ENCODE data around the gene IFITM10. TPM values are rescaled to one million over a fixed set of nuclear protein-coding genes. Genes with fewer than 3 reads are reported as not detected.

IFITM10 gene
- total RNA-seq, 1 donor from 2014 or later: 3.4 TPM

GRCh38 chr11:1748636-1749394 lies 1.6 kb downstream of the IFITM10 start:
- TF ChIP-seq, protein P1, sequence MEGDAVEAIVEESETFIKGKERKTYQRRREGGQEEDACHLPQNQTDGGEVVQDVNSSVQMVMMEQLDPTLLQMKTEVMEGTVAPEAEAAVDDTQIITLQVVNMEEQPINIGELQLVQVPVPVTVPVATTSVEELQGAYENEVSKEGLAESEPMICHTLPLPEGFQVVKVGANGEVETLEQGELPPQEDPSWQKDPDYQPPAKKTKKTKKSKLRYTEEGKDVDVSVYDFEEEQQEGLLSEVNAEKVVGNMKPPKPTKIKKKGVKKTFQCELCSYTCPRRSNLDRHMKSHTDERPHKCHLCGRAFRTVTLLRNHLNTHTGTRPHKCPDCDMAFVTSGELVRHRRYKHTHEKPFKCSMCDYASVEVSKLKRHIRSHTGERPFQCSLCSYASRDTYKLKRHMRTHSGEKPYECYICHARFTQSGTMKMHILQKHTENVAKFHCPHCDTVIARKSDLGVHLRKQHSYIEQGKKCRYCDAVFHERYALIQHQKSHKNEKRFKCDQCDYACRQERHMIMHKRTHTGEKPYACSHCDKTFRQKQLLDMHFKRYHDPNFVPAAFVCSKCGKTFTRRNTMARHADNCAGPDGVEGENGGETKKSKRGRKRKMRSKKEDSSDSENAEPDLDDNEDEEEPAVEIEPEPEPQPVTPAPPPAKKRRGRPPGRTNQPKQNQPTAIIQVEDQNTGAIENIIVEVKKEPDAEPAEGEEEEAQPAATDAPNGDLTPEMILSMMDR (conservative IDR thresholded peaks at IDR 0.05): no peak
- Mint-ChIP-seq H3K27ac (no peak overlapping the region), H3K4me3 (peak overlapping the region; percentile 74), H3K4me1 (ENCODE audit: unreplicated experiment) (peaks cover 12% of the 10 kb centered on the region), H3K36me3 (no peaks in the 10 kb centered on the region), H3K27me3 (peaks cover 35% of the 10 kb centered on the region), H3K9me3 (no peaks in the 10 kb centered on the region)
- peak; percentile 69 for DNase-seq (ENCODE audit: extremely low spot score, unreplicated experiment)

GRCh38 chr11:1747753-1748635 lies 2.4 kb downstream of the IFITM10 start:
- peak overlapping the region; percentile 51 for H3K4me3 Mint-ChIP-seq
- no peak overlapping the region for H3K27ac Mint-ChIP-seq
- H3K27me3 Mint-ChIP-seq: peaks cover 35% of the 10 kb centered on the region

GRCh38 chr11:1746956-1747752 lies 3.2 kb downstream of the IFITM10 start:
- no peaks in the 10 kb centered on the region for H3K36me3 Mint-ChIP-seq
- no peak overlapping the region for H3K4me3 Mint-ChIP-seq
- peaks cover 12% of the 10 kb centered on the region for H3K4me1 Mint-ChIP-seq (ENCODE audit: unreplicated experiment)
- H3K27ac Mint-ChIP-seq: no peak overlapping the region
- TF ChIP-seq, protein P1 (conservative IDR thresholded peaks at IDR 0.05): no peak
- H3K9me3 Mint-ChIP-seq: no peaks in the 10 kb centered on the region
- no peak for DNase-seq (ENCODE audit: extremely low spot score, unreplicated experiment)
- peaks cover 35% of the 10 kb centered on the region for H3K27me3 Mint-ChIP-seq

More at GRCh38 chr11:1747753-1748635, 2.4 kb downstream of the IFITM10 start:
- DNase-seq (ENCODE audit: extremely low spot score, unreplicated experiment): peak; percentile 70
- H3K9me3 Mint-ChIP-seq: no peaks in the 10 kb centered on the region
- TF ChIP-seq, protein P1 (conservative IDR thresholded peaks at IDR 0.05): no peak
- peaks cover 12% of the 10 kb centered on the region for H3K4me1 Mint-ChIP-seq (ENCODE audit: unreplicated experiment)
- H3K36me3 Mint-ChIP-seq: no peaks in the 10 kb centered on the region

DNA sequence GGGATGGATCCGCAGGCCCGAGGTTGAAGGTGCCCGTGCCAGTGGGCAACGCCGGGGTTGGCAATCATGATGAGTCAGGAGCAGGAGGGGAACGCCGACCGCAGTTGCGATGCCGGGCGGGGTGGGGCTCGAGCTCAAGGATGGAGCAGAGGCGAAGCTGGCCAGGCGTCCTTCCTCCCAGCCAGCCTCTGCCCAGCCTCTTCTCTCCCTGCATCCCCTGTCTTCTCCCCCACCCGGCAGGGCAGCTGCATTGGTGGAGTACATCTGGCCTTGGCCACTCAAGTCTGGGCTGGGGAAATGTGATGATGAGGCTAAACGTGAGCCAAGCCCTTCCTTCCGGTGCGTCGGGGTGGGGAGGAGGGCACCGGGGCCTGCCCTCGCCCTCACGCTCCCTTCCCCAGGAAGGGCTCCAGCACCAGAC lies 3.9 kb downstream of the IFITM10 start:
- TF ChIP-seq, protein P1 (conservative IDR thresholded peaks at IDR 0.05): no peak
- no peak for DNase-seq (ENCODE audit: extremely low spot score, unreplicated experiment)
- Mint-ChIP-seq H3K36me3 (no peaks in the 10 kb centered on the region), H3K27ac (peak overlapping the region; percentile 33), H3K9me3 (no peaks in the 10 kb centered on the region), H3K4me1 (ENCODE audit: unreplicated experiment) (peaks cover 12% of the 10 kb centered on the region), H3K4me3 (peak overlapping the region; percentile 35), H3K27me3 (peaks cover 35% of the 10 kb centered on the region)

DNA sequence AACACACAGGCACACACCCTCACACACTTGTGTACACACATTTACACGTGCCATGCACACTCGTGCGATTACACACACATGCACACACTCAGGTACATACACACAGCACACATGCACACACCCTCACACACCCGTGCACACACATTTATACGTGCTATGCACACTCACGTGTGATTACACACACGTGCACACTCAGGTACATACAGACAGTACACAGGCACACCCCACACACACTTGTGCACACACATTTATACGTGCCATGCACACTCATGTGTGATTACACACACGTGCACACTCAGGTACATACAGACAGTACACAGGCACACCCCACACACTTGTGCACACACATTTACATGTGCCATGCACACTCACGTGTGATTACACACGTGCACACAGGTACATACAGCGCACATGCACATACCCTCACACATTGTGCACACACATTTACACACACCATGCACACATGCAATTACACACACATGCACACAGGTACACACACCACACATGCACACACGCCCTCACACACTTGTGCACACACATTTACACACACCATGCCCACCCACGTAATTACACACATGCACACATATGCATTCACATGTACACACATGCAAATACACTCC lies 4.6 kb downstream of the IFITM10 start:
- DNase-seq (ENCODE audit: extremely low spot score, unreplicated experiment): no peak
- Mint-ChIP-seq H3K27me3 (peaks cover 35% of the 10 kb centered on the region), H3K27ac (peak overlapping the region; percentile 33), H3K4me3 (peak overlapping the region; percentile 35), H3K36me3 (no peaks in the 10 kb centered on the region), H3K9me3 (no peaks in the 10 kb centered on the region), H3K4me1 (ENCODE audit: unreplicated experiment) (peaks cover 12% of the 10 kb centered on the region)
- TF ChIP-seq, protein P1 (conservative IDR thresholded peaks at IDR 0.05): no peak
